Measurements from ENCODE around the gene ERCC6.
A peak's percentile ranks its signal among the peaks of the same experiment; 100 is the strongest.

The ERCC6 gene

GRCh38 chr10:49538381-49539319, at the start of gene ERCC6:
ERCC6 (minus strand) TSS chr10:49539121.
- DNase-seq (ENCODE audit: low spot score) = peak; percentile 98

- no peak for DNase-seq (ENCODE audit: low spot score)
Observed at GRCh38 chr10:49587981-49588380, 49.1 kb upstream of the ERCC6 start.

GRCh38 chr10:49585387-49585786, 46.5 kb upstream of the ERCC6 start:
- no peak for DNase-seq (ENCODE audit: low spot score)

GRCh38 chr10:49579621-49580020, 40.7 kb upstream of the ERCC6 start:
- DNase-seq (ENCODE audit: low spot score) = no peak

GRCh38 chr10:49578392-49578791, 39.5 kb upstream of the ERCC6 start:
- DNase-seq (ENCODE audit: low spot score) = no peak

- no peak for DNase-seq (ENCODE audit: low spot score)
Observed at GRCh38 chr10:49577182-49577925, 38.4 kb upstream of the ERCC6 start.

- DNase-seq (ENCODE audit: low spot score) = no peak
Observed at GRCh38 chr10:49575489-49576072, 36.7 kb upstream of the ERCC6 start.

- DNase-seq (ENCODE audit: low spot score) = no peak
Observed at GRCh38 chr10:49572594-49573114, 33.7 kb upstream of the ERCC6 start.

- no peak for DNase-seq (ENCODE audit: low spot score)
Observed at GRCh38 chr10:49571388-49571787, 32.5 kb upstream of the ERCC6 start.

GRCh38 chr10:49569031-49569631, 30.2 kb upstream of the ERCC6 start:
- no peak for DNase-seq (ENCODE audit: low spot score)

GRCh38 chr10:49568235-49568634, 29.3 kb upstream of the ERCC6 start:
- DNase-seq (ENCODE audit: low spot score) = no peak

- no peak for DNase-seq (ENCODE audit: low spot score)
Observed at GRCh38 chr10:49567810-49568209, 28.9 kb upstream of the ERCC6 start.

GRCh38 chr10:49564461-49565009, 25.6 kb upstream of the ERCC6 start:
- DNase-seq (ENCODE audit: low spot score) = no peak

- no peak for DNase-seq (ENCODE audit: low spot score)
Observed at GRCh38 chr10:49562893-49563292, 24.0 kb upstream of the ERCC6 start.

- no peak for DNase-seq (ENCODE audit: low spot score)
Observed at GRCh38 chr10:49560526-49560925, 21.6 kb upstream of the ERCC6 start.

GRCh38 chr10:49559476-49559875, 20.6 kb upstream of the ERCC6 start:
- no peak for DNase-seq (ENCODE audit: low spot score)

- no peak for DNase-seq (ENCODE audit: low spot score)
Observed at GRCh38 chr10:49558190-49558589, 19.3 kb upstream of the ERCC6 start.

- DNase-seq (ENCODE audit: low spot score) = no peak
Observed at GRCh38 chr10:49557681-49558080, 18.8 kb upstream of the ERCC6 start.

GRCh38 chr10:49556723-49557122, 17.8 kb upstream of the ERCC6 start:
- no peak for DNase-seq (ENCODE audit: low spot score)

- DNase-seq (ENCODE audit: low spot score) = no peak
Observed at GRCh38 chr10:49552277-49552676, 13.4 kb upstream of the ERCC6 start.

- no peak for DNase-seq (ENCODE audit: low spot score)
Observed at GRCh38 chr10:49550563-49550962, 11.6 kb upstream of the ERCC6 start.

Data from germinal center (tissue), 1 donor.